DLD1 (cell line): ENCODE results near the gene IKZF5.

ENCODE experiments used
- in situ Hi-C: cut with HindIII; loops from 2 replicates; pipeline ENCODE4 v1.10.0; 2017; ENCODE audit warnings: low sequenced_read_pairs

The IKZF5 gene

GRCh38 chr10:123008355-123009104 lies at the start of gene IKZF5, which contains the start of gene ACADSB:
IKZF5 (minus strand) TSS chr10:123008795; CDS start chr10:122998625, 10,170 bp downstream.
ACADSB (plus strand) TSS chr10:123009006; CDS start chr10:123009030, 24 bp downstream.
- in situ Hi-C loops = no loop called here

- in situ Hi-C loops = no loop called here
Observed at GRCh38 chr10:123057968-123058367, 49.4 kb upstream of the IKZF5 start.

- in situ Hi-C loops = loop anchor here (25.0 kb wide), 1 partner anchor 516 kb away; no protein-coding TSS in a partner anchor
Observed at GRCh38 chr10:123045961-123046731, 37.6 kb upstream of the IKZF5 start.

- in situ Hi-C loops = loop anchor here (25.0 kb wide), 1 partner anchor 518 kb away; no protein-coding TSS in a partner anchor
Observed at GRCh38 chr10:123044391-123044790, 35.8 kb upstream of the IKZF5 start.

- in situ Hi-C loops = loop anchor here (25.0 kb wide), 1 partner anchor 519 kb away; no protein-coding TSS in a partner anchor
Observed at GRCh38 chr10:123043409-123043925, 34.9 kb upstream of the IKZF5 start.

- in situ Hi-C loops = loop anchor here (25.0 kb wide), 1 partner anchor 519 kb away; no protein-coding TSS in a partner anchor
Observed at GRCh38 chr10:123042708-123043408, 34.3 kb upstream of the IKZF5 start.

- in situ Hi-C loops = loop anchor here (25.0 kb wide), 1 partner anchor 523 kb away; no protein-coding TSS in a partner anchor
Observed at GRCh38 chr10:123039632-123039930, 31.0 kb upstream of the IKZF5 start.

- in situ Hi-C loops = loop anchor here (25.0 kb wide), 1 partner anchor 523 kb away; no protein-coding TSS in a partner anchor
Observed at GRCh38 chr10:123038782-123039631, 30.4 kb upstream of the IKZF5 start.

- in situ Hi-C loops = loop anchor here (25.0 kb wide), 1 partner anchor 527 kb away; no protein-coding TSS in a partner anchor
Observed at GRCh38 chr10:123035467-123036086, 27.0 kb upstream of the IKZF5 start.

- in situ Hi-C loops = loop anchor here (25.0 kb wide), 1 partner anchor 528 kb away; no protein-coding TSS in a partner anchor
Observed at GRCh38 chr10:123034332-123034731, 25.7 kb upstream of the IKZF5 start.

GRCh38 chr10:123031124-123031523 lies 22.5 kb upstream of the IKZF5 start:
- in situ Hi-C loops = loop anchor here (25.0 kb wide), 1 partner anchor 531 kb away; no protein-coding TSS in a partner anchor

GRCh38 chr10:123027861-123028260 lies 19.3 kb upstream of the IKZF5 start:
- in situ Hi-C loops = loop anchor here (25.0 kb wide), 1 partner anchor 534 kb away; no protein-coding TSS in a partner anchor

- in situ Hi-C loops = loop anchor here (25.0 kb wide), 1 partner anchor 536 kb away; no protein-coding TSS in a partner anchor
Observed at GRCh38 chr10:123026302-123026701, 17.7 kb upstream of the IKZF5 start.

- in situ Hi-C loops = no loop called here
Observed at GRCh38 chr10:123024540-123024939, 15.9 kb upstream of the IKZF5 start.

GRCh38 chr10:123021517-123021916 lies 12.9 kb upstream of the IKZF5 start:
- in situ Hi-C loops = no loop called here

GRCh38 chr10:123019941-123020703 lies 11.5 kb upstream of the IKZF5 start:
- in situ Hi-C loops = no loop called here

- in situ Hi-C loops = no loop called here
Observed at GRCh38 chr10:123019264-123019663, 10.7 kb upstream of the IKZF5 start.

- in situ Hi-C loops = no loop called here
Observed at GRCh38 chr10:123018531-123018930, 9.9 kb upstream of the IKZF5 start.
